ENCODE measurements around the gene VPS45. TPM values are rescaled to one million over a fixed set of nuclear protein-coding genes. Genes with fewer than 3 reads are reported as not detected.

The VPS45 gene
- polyA plus RNA-seq, 3 donors from 2014 or later, result 30.5 to 39.9 (median 35.1) TPM

GRCh38 chr1:150083907-150084306 lies 16.3 kb downstream of the VPS45 start:
- H3K4me1 Mint-ChIP-seq, result no peaks in the 10 kb centered on the region
- no peak overlapping the region for H3K27ac Mint-ChIP-seq
- no peak for DNase-seq
- no peaks in the 10 kb centered on the region for H3K9me3 Mint-ChIP-seq
- H3K27me3 Mint-ChIP-seq (ENCODE audit: low read depth in 3 of 3), result peaks cover 0 to 2% (median 0%) of the 10 kb centered on the region in 3 donors
- peaks cover 20 to 56% (median 30%) of the 10 kb centered on the region in 3 donors for H3K36me3 Mint-ChIP-seq
- no peak overlapping the region for H3K4me3 Mint-ChIP-seq

DNA sequence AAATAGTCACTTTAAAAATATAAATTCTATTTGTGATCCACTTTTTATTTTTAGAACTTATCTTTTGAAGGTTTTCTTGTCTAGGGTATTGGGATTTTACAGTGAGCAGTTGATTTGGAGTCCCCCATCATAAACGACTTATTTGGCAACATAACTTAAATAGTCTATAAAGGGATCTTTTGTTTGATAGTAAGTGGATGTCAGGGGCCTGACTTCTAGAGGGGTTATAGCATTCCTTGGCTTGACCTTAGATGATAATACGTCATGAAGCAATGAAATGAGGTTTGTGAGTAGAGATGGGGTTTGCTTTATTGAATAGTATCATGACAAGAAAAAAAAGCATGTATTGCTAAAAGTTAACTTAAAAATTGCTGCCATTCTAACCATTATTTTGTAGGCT lies 17.8 kb downstream of the VPS45 start:
- Mint-ChIP-seq H3K27me3 (ENCODE audit: low read depth in 3 of 3) (no peaks in the 10 kb centered on the region), H3K9me3 (no peaks in the 10 kb centered on the region), H3K27ac (no peak overlapping the region), H3K36me3 (peaks cover 22 to 56% (median 30%) of the 10 kb centered on the region in 3 donors), H3K4me1 (no peaks in the 10 kb centered on the region), H3K4me3 (no peak overlapping the region)
- DNase-seq, result no peak

GRCh38 chr1:150087415-150087814 lies 19.8 kb downstream of the VPS45 start:
- H3K36me3 Mint-ChIP-seq, result peaks cover 12 to 43% (median 28%) of the 10 kb centered on the region in 3 donors
- H3K4me1 Mint-ChIP-seq, result peaks cover 4 to 6% of the 10 kb centered on the region in 2 donors
- no peak overlapping the region for H3K27ac Mint-ChIP-seq
- DNase-seq, result no peak
- no peak overlapping the region for H3K4me3 Mint-ChIP-seq
- H3K9me3 Mint-ChIP-seq, result no peaks in the 10 kb centered on the region
- no peaks in the 10 kb centered on the region for H3K27me3 Mint-ChIP-seq (ENCODE audit: low read depth in 3 of 3)

DNA sequence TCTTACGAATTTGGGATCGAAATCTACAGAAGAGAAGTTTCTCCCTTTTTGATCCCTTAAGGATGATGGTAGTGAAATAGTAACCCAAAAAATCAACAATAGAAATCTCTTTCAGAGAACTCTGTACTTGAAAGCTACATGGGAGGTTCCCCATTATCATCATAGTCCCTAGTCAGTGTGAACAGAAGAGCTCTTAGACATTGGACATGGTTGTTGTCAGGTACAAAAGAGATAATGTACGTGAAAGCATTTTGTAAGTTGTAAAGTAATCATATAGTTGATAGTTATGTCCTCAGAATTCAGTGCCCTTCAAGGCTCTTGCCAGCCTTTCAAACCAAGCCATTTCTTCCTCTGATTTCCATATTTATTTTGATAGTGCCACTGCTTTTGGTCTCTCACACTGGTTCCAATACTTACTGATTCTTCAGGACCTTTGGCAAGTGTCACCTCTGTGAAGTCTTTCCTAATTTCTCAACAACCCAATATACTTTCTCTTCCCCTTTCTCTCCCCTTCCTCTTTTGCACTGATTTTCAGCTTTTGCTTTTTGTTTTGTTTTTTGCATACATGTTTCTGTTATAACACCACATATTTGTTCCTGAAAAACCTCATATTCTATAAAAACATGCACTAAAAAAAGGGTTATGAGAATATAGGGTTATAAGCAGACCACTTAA lies 22.4 kb downstream of the VPS45 start:
- H3K9me3 Mint-ChIP-seq, result no peaks in the 10 kb centered on the region
- H3K4me1 Mint-ChIP-seq, result peaks cover 8 to 13% of the 10 kb centered on the region in 2 donors
- H3K27me3 Mint-ChIP-seq (ENCODE audit: low read depth in 3 of 3), result no peaks in the 10 kb centered on the region
- peaks cover 7 to 44% (median 32%) of the 10 kb centered on the region in 3 donors for H3K36me3 Mint-ChIP-seq
- DNase-seq, result no peak
- no peak overlapping the region for H3K4me3 Mint-ChIP-seq
- H3K27ac Mint-ChIP-seq, result peak overlapping the region in 1 of 6 donors; percentile 4

GRCh38 chr1:150092180-150092791 lies 24.7 kb downstream of the VPS45 start:
- Mint-ChIP-seq H3K4me3 (no peak overlapping the region), H3K27me3 (ENCODE audit: low read depth in 3 of 3) (no peaks in the 10 kb centered on the region), H3K9me3 (no peaks in the 10 kb centered on the region), H3K27ac (peak overlapping the region in 1 of 6 donors; percentile 36), H3K36me3 (peaks cover 9 to 32% (median 27%) of the 10 kb centered on the region in 3 donors), H3K4me1 (peaks cover 10 to 14% of the 10 kb centered on the region in 2 donors)
- DNase-seq, result no peak

- Mint-ChIP-seq H3K4me1 (peaks cover 10 to 14% of the 10 kb centered on the region in 2 donors), H3K9me3 (no peaks in the 10 kb centered on the region), H3K27me3 (ENCODE audit: low read depth in 3 of 3) (no peaks in the 10 kb centered on the region), H3K27ac (no peak overlapping the region), H3K36me3 (peaks cover 9 to 25% (median 24%) of the 10 kb centered on the region in 3 donors), H3K4me3 (no peak overlapping the region)
- no peak for DNase-seq
Measured at GRCh38 chr1:150093805-150094204, 26.2 kb downstream of the VPS45 start.

GRCh38 chr1:150094734-150095265 lies 27.2 kb downstream of the VPS45 start:
- Mint-ChIP-seq H3K4me3 (no peak overlapping the region), H3K4me1 (peaks cover 10 to 14% of the 10 kb centered on the region in 2 donors), H3K27ac (peak overlapping the region in 1 of 6 donors; percentile 56), H3K9me3 (no peaks in the 10 kb centered on the region), H3K27me3 (ENCODE audit: low read depth in 3 of 3) (no peaks in the 10 kb centered on the region), H3K36me3 (peaks cover 6 to 25% (median 21%) of the 10 kb centered on the region in 3 donors)
- no peak for DNase-seq

DNA sequence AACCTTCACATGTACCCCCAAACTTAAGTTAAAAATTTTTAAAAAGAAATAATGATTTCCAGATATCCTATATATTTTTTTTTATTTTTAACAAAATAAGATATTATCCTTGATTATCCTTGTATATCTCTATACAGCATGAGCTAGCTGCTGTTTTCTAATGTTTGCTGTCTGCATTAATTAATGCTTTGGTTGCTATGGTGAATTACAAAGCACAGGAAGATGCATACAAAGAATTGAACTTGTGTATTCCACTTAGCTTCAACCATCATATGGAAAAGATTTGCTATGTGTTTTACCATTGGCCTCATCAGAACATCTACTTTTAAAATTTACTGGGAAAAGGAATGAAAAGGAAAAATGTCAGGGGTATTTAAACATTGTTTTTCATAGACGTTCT lies 35.4 kb downstream of the VPS45 start:
- Mint-ChIP-seq H3K36me3 (peaks cover 7 to 19% (median 18%) of the 10 kb centered on the region in 3 donors), H3K9me3 (no peaks in the 10 kb centered on the region), H3K4me1 (peaks cover 14 to 23% of the 10 kb centered on the region in 2 donors), H3K27me3 (ENCODE audit: low read depth in 3 of 3) (peaks cover 0 to 2% (median 0%) of the 10 kb centered on the region in 3 donors), H3K4me3 (no peak overlapping the region), H3K27ac (no peak overlapping the region)
- DNase-seq, result no peak

DNA sequence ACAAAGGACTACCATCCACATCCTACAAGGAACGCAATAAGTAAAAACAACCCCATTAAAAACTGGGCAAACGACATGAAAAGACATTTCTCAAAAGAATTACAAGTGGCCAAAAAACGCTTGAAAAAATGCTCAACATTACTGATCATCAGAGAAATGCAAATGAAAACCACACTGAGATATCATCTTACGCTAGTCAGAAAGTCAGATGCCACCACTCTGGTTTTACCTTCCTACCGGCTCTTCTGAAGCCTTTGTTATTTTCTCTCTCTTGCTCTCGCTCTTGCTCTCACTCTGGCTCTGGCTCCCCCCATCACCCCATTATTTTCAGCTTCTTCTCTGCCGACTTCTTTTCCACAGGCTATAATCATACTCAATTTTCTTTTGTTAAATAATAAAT lies 38.8 kb downstream of the VPS45 start:
- no peak overlapping the region for H3K4me3 Mint-ChIP-seq
- peak overlapping the region in 4 of 6 donors; percentile 26 to 80 (median 50) for H3K27ac Mint-ChIP-seq
- H3K27me3 Mint-ChIP-seq (ENCODE audit: low read depth in 3 of 3), result peaks cover 0 to 2% (median 0%) of the 10 kb centered on the region in 3 donors
- no peaks in the 10 kb centered on the region for H3K9me3 Mint-ChIP-seq
- no peak for DNase-seq
- H3K36me3 Mint-ChIP-seq, result peaks cover 3 to 18% (median 14%) of the 10 kb centered on the region in 3 donors
- peaks cover 46 to 57% of the 10 kb centered on the region in 2 donors for H3K4me1 Mint-ChIP-seq

- peak overlapping the region; percentile 84 to 96 (median 90) for H3K27ac Mint-ChIP-seq
- peaks cover 0 to 4% (median 0%) of the 10 kb centered on the region in 6 donors for H3K9me3 Mint-ChIP-seq
- peaks cover 47 to 62% of the 10 kb centered on the region in 2 donors for H3K4me1 Mint-ChIP-seq
- H3K27me3 Mint-ChIP-seq (ENCODE audit: low read depth in 3 of 3), result no peaks in the 10 kb centered on the region
- H3K36me3 Mint-ChIP-seq, result peaks cover 8 to 37% (median 29%) of the 10 kb centered on the region in 3 donors
- peak overlapping the region; percentile 75 to 87 (median 82) for H3K4me3 Mint-ChIP-seq
- DNase-seq, result peak; percentile 11 to 22 (median 22)
Measured at GRCh38 chr1:150109586-150109985, 42.0 kb downstream of the VPS45 start.

DNA sequence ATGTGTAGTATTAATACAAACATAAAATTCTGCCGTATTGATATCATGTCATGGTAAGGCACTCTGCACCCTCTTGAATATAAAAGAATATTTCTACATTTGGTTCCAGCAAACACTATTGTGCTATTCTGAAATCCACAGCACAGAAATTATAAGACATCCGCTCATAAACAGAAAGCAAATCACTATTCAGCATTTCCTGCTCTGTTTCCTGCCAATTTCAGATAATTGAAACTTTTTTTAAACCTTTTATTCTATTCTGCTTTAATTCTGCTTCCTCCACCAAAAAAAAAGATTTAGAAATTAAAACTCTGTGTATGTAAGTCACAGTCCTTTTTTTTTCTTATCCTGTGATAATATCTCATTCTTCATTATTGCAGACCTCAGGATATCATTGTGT lies 42.5 kb downstream of the VPS45 start:
- H3K36me3 Mint-ChIP-seq, result peaks cover 11 to 38% (median 29%) of the 10 kb centered on the region in 3 donors
- no peaks in the 10 kb centered on the region for H3K27me3 Mint-ChIP-seq (ENCODE audit: low read depth in 3 of 3)
- H3K4me1 Mint-ChIP-seq, result peaks cover 47 to 62% of the 10 kb centered on the region in 2 donors
- DNase-seq, result peak; percentile 1 to 11 (median 10)
- peak overlapping the region; percentile 75 to 87 (median 82) for H3K4me3 Mint-ChIP-seq
- peak overlapping the region; percentile 84 to 96 (median 90) for H3K27ac Mint-ChIP-seq
- H3K9me3 Mint-ChIP-seq, result peaks cover 2 to 6% (median 3%) of the 10 kb centered on the region in 6 donors

GRCh38 chr1:150111670-150112069 lies 44.1 kb downstream of the VPS45 start:
- Mint-ChIP-seq H3K9me3 (peaks cover 4 to 10% (median 8%) of the 10 kb centered on the region in 6 donors), H3K27me3 (ENCODE audit: low read depth in 3 of 3) (no peaks in the 10 kb centered on the region), H3K36me3 (peaks cover 21 to 43% (median 28%) of the 10 kb centered on the region in 3 donors), H3K4me3 (no peak overlapping the region), H3K4me1 (peaks cover 39 to 49% of the 10 kb centered on the region in 2 donors), H3K27ac (no peak overlapping the region)
- no peak for DNase-seq

GRCh38 chr1:150115121-150115520 lies 47.5 kb downstream of the VPS45 start:
- peaks cover 4 to 10% (median 8%) of the 10 kb centered on the region in 6 donors for H3K9me3 Mint-ChIP-seq
- peak overlapping the region in 1 of 6 donors; percentile 24 for H3K27ac Mint-ChIP-seq
- no peak for DNase-seq
- H3K27me3 Mint-ChIP-seq (ENCODE audit: low read depth in 3 of 3), result no peaks in the 10 kb centered on the region
- H3K36me3 Mint-ChIP-seq, result peaks cover 21 to 43% (median 28%) of the 10 kb centered on the region in 3 donors
- no peak overlapping the region for H3K4me3 Mint-ChIP-seq
- H3K4me1 Mint-ChIP-seq, result peaks cover 13 to 18% of the 10 kb centered on the region in 2 donors

- no peak for DNase-seq
- Mint-ChIP-seq H3K27ac (no peak overlapping the region), H3K4me1 (no peaks in the 10 kb centered on the region)
Measured at GRCh38 chr1:150118716-150119115, 51.1 kb downstream of the VPS45 start.

More at GRCh38 chr1:150118716-150119115, 51.1 kb downstream of the VPS45 start:
- peaks cover 4 to 10% (median 8%) of the 10 kb centered on the region in 6 donors for H3K9me3 Mint-ChIP-seq
- H3K4me3 Mint-ChIP-seq, result no peak overlapping the region
- peaks cover 14 to 34% (median 16%) of the 10 kb centered on the region in 3 donors for H3K36me3 Mint-ChIP-seq
- peaks cover 0 to 3% (median 2%) of the 10 kb centered on the region in 3 donors for H3K27me3 Mint-ChIP-seq (ENCODE audit: low read depth in 3 of 3)

Data from immature natural killer cell (primary cell).